CD4-positive, alpha-beta T cell (primary cell): Measurements from ENCODE around the gene RIMS1. TPM values are rescaled to one million over a fixed set of nuclear protein-coding genes. Genes with fewer than 3 reads are reported as not detected.

Experiments
- ATAC-seq: fragments of 200-7000 bp; cut with Tn5 transposase; one replicate; pipeline ENCODE4 v1.10.0; 2022; ENCODE audit warnings: mild to moderate bottlenecking; ENCODE audit not compliant: poor library complexity
- CTCF ChIA-PET: fragments of 350-600 bp; sonication (Branson Sonifier 250); formaldehyde crosslinking; loops from one replicate; lab custom pipeline; 2021; ENCODE audit warnings: antibody characterized with exemption, inconsistent platforms; lab: Charles Lee
- POLR2A ChIA-PET: fragments of 350-600 bp; sonication (Branson Sonifier 250); formaldehyde crosslinking; loops from one replicate; lab custom pipeline; 2021; ENCODE audit warnings: antibody characterized with exemption, inconsistent platforms; lab: Charles Lee
- DNase-seq, 14 experiments: peaks; one replicate each; pipeline ENCODE4 v3.0.0-alpha.2; 2013 to 2020; ENCODE audit warnings: mixed read lengths in 2 of 14
- H3K27ac ChIP-seq, 2 donors: one replicate each; pipeline versions ENCODE4 v1.5.1 to v1.7.0; 2013; ENCODE audit warnings: low read length in 2 of 2, low read depth in 1 of 2, mild to moderate bottlenecking in 1 of 2
- H3K27me3 ChIP-seq, 2 experiments: 1 replicate in 1 of 2; 2 replicates in 1 of 2; pipeline versions ENCODE4 v1.6.1 to v1.7.0; 2013; ENCODE audit warnings: low read length in 2 of 2, control low read depth in 1 of 2, mild to moderate bottlenecking in 1 of 2, moderate library complexity in 1 of 2; ENCODE audit not compliant: insufficient read depth in 2 of 2, control insufficient read depth in 1 of 2
- H3K36me3 ChIP-seq: one replicate; pipeline ENCODE4 v1.6.1; 2013; ENCODE audit warnings: low read length, control low read depth; ENCODE audit not compliant: insufficient read depth
- H3K4me1 ChIP-seq: one replicate; pipeline ENCODE4 v1.6.1; 2013; ENCODE audit warnings: low read length, control low read depth; ENCODE audit not compliant: insufficient read depth
- H3K4me3 ChIP-seq: one replicate; pipeline ENCODE4 v1.5.1; 2013; ENCODE audit warnings: mild to moderate bottlenecking, low read length, moderate library complexity
- H3K9me3 ChIP-seq, 2 experiments: 1 replicate in 1 of 2; 2 replicates in 1 of 2; pipeline versions ENCODE4 v1.6.1 to v1.7.0; 2013; ENCODE audit warnings: low read length in 2 of 2, mild to moderate bottlenecking in 2 of 2, control low read depth in 1 of 2, moderate library complexity in 1 of 2; ENCODE audit not compliant: control insufficient read depth in 1 of 2, insufficient read depth in 1 of 2
- H3K27ac Mint-ChIP-seq: one replicate; pipeline ENCODE4 v1.8.0; 2020; ENCODE audit warnings: mixed read lengths
- H3K27me3 Mint-ChIP-seq: one replicate; pipeline ENCODE4 v1.8.0; 2021; ENCODE audit warnings: mixed read lengths
- H3K36me3 Mint-ChIP-seq: one replicate; pipeline ENCODE4 v1.8.0; 2021; ENCODE audit warnings: low read depth, mixed read lengths
- H3K4me1 Mint-ChIP-seq: one replicate; pipeline ENCODE4 v1.8.0; 2021; ENCODE audit warnings: low read depth, mixed read lengths
- H3K4me3 Mint-ChIP-seq: one replicate; pipeline ENCODE4 v1.8.0; 2020; ENCODE audit warnings: mild to moderate bottlenecking, mixed read lengths
- H3K9me3 Mint-ChIP-seq: one replicate; pipeline ENCODE4 v1.8.0; 2020; ENCODE audit warnings: mixed read lengths
- CTCF ChIP-seq: fragments of 200-600 bp; IDR thresholded peaks from one replicate; pipeline ENCODE4 v1.8.0; 2022; ENCODE audit warnings: antibody characterized with exemption, mild to moderate bottlenecking
- intact Hi-C, 2 experiments: fragments of 100-400 bp; cut with DNase I in 1 of 2; cut with micrococcal nuclease in 1 of 2; formaldehyde crosslinking; loops; one replicate each; pipeline versions ENCODE4 v1.15.1 to v1.9.0; 2023 to 2025; cut with DNase I, micrococcal nuclease
- total RNA-seq, 174 experiments: library from RNA in 2 of 174; stranded (reverse) in 2 of 174; gene quantifications; one replicate each; pipeline ENCODE4 v1.2.3 and lab custom pipeline; 2021 to 2026

The RIMS1 gene
- total RNA-seq, 2 experiments from 2014 or later, result not detected

- Histone ChIP-seq H3K9me3 (no peaks in the 10 kb centered on the region), H3K27me3 (no peaks in the 10 kb centered on the region), H3K36me3 (no peaks in the 10 kb centered on the region), H3K27ac (no peak overlapping the region), H3K4me1 (no peaks in the 10 kb centered on the region), H3K4me3 (no peak overlapping the region)
- intact Hi-C loops, result no loop called here
- POLR2A ChIA-PET, result no interaction called here
- CTCF ChIA-PET, result no interaction called here
- ATAC-seq (no peak), DNase-seq (no peak)
- TF ChIP-seq CTCF, result no peak
- Mint-ChIP-seq H3K36me3 (no peaks in the 10 kb centered on the region), H3K27me3 (peaks cover 10% of the 10 kb centered on the region), H3K4me1 (no peaks in the 10 kb centered on the region), H3K4me3 (no peak overlapping the region), H3K9me3 (no peaks in the 10 kb centered on the region), H3K27ac (no peak overlapping the region)
Observed at GRCh38 chr6:72367439-72367838, 481.1 kb downstream of the RIMS1 start.

GRCh38 chr6:72371473-72371872, 485.1 kb downstream of the RIMS1 start:
- no peak for TF ChIP-seq CTCF
- no peaks in the 10 kb centered on the region for H3K9me3 Mint-ChIP-seq
- no peak overlapping the region for H3K27ac Mint-ChIP-seq
- no peaks in the 10 kb centered on the region for H3K4me1 Mint-ChIP-seq
- Histone ChIP-seq H3K4me1 (no peaks in the 10 kb centered on the region), H3K36me3 (no peaks in the 10 kb centered on the region), H3K4me3 (no peak overlapping the region), H3K27ac (no peak overlapping the region), H3K27me3 (no peaks in the 10 kb centered on the region), H3K9me3 (no peaks in the 10 kb centered on the region)
- ATAC-seq (no peak), DNase-seq (no peak)
- peaks cover 7% of the 10 kb centered on the region for H3K27me3 Mint-ChIP-seq
- H3K36me3 Mint-ChIP-seq, result no peaks in the 10 kb centered on the region
- intact Hi-C loops, result no loop called here
- ChIA-PET CTCF (no interaction called here), POLR2A (no interaction called here)
- H3K4me3 Mint-ChIP-seq, result no peak overlapping the region

GRCh38 chr6:72374172-72374571, 487.8 kb downstream of the RIMS1 start:
- no peak for TF ChIP-seq CTCF
- H3K27ac ChIP-seq, result no peak overlapping the region
- Mint-ChIP-seq H3K27me3 (no peaks in the 10 kb centered on the region), H3K9me3 (no peaks in the 10 kb centered on the region), H3K27ac (no peak overlapping the region), H3K4me3 (no peak overlapping the region), H3K4me1 (no peaks in the 10 kb centered on the region), H3K36me3 (no peaks in the 10 kb centered on the region)
- DNase-seq (no peak), ATAC-seq (no peak)
- ChIA-PET POLR2A (no interaction called here), CTCF (no interaction called here)
- intact Hi-C loops, result no loop called here
- H3K36me3 ChIP-seq, result no peaks in the 10 kb centered on the region
- no peaks in the 10 kb centered on the region for H3K9me3 ChIP-seq
- no peaks in the 10 kb centered on the region for H3K4me1 ChIP-seq
- H3K27me3 ChIP-seq, result peaks cover 0 to under 1% of the 10 kb centered on the region in 2 experiments
- no peak overlapping the region for H3K4me3 ChIP-seq
